Neuronal stem cell (in vitro differentiated cells): ENCODE data around the gene DTYMK.

Experiments used
- DNase-seq: peaks from one replicate; pipeline ENCODE4 v3.0.0-alpha.2; 2013; ENCODE audit warnings: low spot score
- H2AFZ ChIP-seq: one replicate; pipeline ENCODE4 v1.6.1; 2013; ENCODE audit warnings: mild to moderate bottlenecking, low read length, inconsistent platforms
- H2AK5ac ChIP-seq: 2 replicates; pipeline ENCODE4 v1.6.1; 2013; ENCODE audit warnings: low read depth, mild to moderate bottlenecking, inconsistent platforms, low read length, moderate library complexity, mixed read lengths
- H2BK120ac ChIP-seq: 2 replicates; pipeline ENCODE4 v1.6.1; 2013; ENCODE audit warnings: low read depth, mild to moderate bottlenecking, inconsistent platforms, low read length, moderate library complexity, mixed read lengths
- H2BK12ac ChIP-seq: one replicate; pipeline ENCODE4 v1.6.1; 2013; ENCODE audit warnings: low read length, inconsistent platforms
- H2BK15ac ChIP-seq: 2 replicates; pipeline ENCODE4 v1.6.1; 2013; ENCODE audit warnings: mild to moderate bottlenecking, low read length, inconsistent platforms, mixed read lengths
- H2BK5ac ChIP-seq: one replicate; pipeline ENCODE4 v1.6.1; 2013; ENCODE audit warnings: inconsistent platforms, mild to moderate bottlenecking, low read length, moderate library complexity
- H3K14ac ChIP-seq: one replicate; pipeline ENCODE4 v1.6.1; 2013; ENCODE audit warnings: low read length, inconsistent platforms
- H3K18ac ChIP-seq: 2 replicates; pipeline ENCODE4 v1.6.1; 2013; ENCODE audit warnings: low read length, inconsistent platforms
- H3K23ac ChIP-seq: 2 replicates; pipeline ENCODE4 v1.6.1; 2013; ENCODE audit warnings: low read depth, mild to moderate bottlenecking, mixed read lengths, low read length, inconsistent platforms; ENCODE audit not compliant: poor library complexity
- H3K27ac ChIP-seq: replicated peaks from 3 replicates; pipeline ENCODE4 v1.5.1; 2013; ENCODE audit warnings: low read length, inconsistent platforms
- H3K27me3 ChIP-seq, 3 experiments: 2 replicates each; pipeline ENCODE4 v1.6.1; 2013; ENCODE audit warnings: low read length in 3 of 3, mild to moderate bottlenecking in 2 of 3, inconsistent platforms in 1 of 3, low read depth in 1 of 3, mixed read lengths in 1 of 3, moderate library complexity in 1 of 3; ENCODE audit not compliant: control insufficient read depth in 3 of 3, insufficient read depth in 3 of 3
- H3K36me3 ChIP-seq, 2 donors: replicated peaks in 1 of 2; 2 replicates each; pipeline ENCODE4 v1.6.1; 2013; ENCODE audit warnings: low read length in 2 of 2; ENCODE audit not compliant: control insufficient read depth in 2 of 2, insufficient read depth in 2 of 2
- H3K4ac ChIP-seq: 2 replicates; pipeline ENCODE4 v1.6.1; 2013; ENCODE audit warnings: inconsistent platforms, mild to moderate bottlenecking, low read length, moderate library complexity
- H3K4me1 ChIP-seq, 2 donors: 1 replicate in 1 of 2; 2 replicates in 1 of 2; pipeline ENCODE4 v1.6.1; 2013; ENCODE audit warnings: low read length in 2 of 2, low read depth in 1 of 2; ENCODE audit not compliant: control insufficient read depth in 2 of 2, insufficient read depth in 1 of 2
- H3K4me2 ChIP-seq: one replicate; pipeline ENCODE4 v1.6.1; 2013; ENCODE audit warnings: mild to moderate bottlenecking, low read length, inconsistent platforms; ENCODE audit not compliant: insufficient read depth, poor library complexity, severe bottlenecking
- H3K4me3 ChIP-seq, 2 donors: 2 replicates each; pipeline ENCODE4 v1.5.1; 2013; ENCODE audit warnings: low read length in 2 of 2, mild to moderate bottlenecking in 2 of 2, inconsistent platforms in 1 of 2, moderate library complexity in 1 of 2
- H3K79me1 ChIP-seq: one replicate; pipeline ENCODE4 v1.6.1; 2013; ENCODE audit warnings: low read depth, mild to moderate bottlenecking, inconsistent platforms, low read length, moderate library complexity
- H3K9ac ChIP-seq: one replicate; pipeline ENCODE4 v1.6.1; 2013; ENCODE audit warnings: mild to moderate bottlenecking, low read depth, low read length, inconsistent platforms; ENCODE audit not compliant: poor library complexity
- H3K9me3 ChIP-seq, 2 donors: replicated peaks in 1 of 2; 2 replicates each; pipeline versions ENCODE3 to v1.6.1; 2013; ENCODE audit warnings: low read length in 2 of 2, mild to moderate bottlenecking in 2 of 2, inconsistent platforms in 1 of 2, low read depth in 1 of 2, mixed read lengths in 1 of 2, moderate library complexity in 1 of 2; ENCODE audit not compliant: control insufficient read depth in 2 of 2, insufficient read depth in 1 of 2
- H4K8ac ChIP-seq: one replicate; pipeline ENCODE4 v1.6.1; 2013; ENCODE audit warnings: low read depth, mild to moderate bottlenecking, inconsistent platforms, low read length, moderate library complexity
- H4K91ac ChIP-seq: one replicate; pipeline ENCODE4 v1.6.1; 2013; ENCODE audit warnings: low read length, low read depth, mild to moderate bottlenecking, inconsistent platforms; ENCODE audit not compliant: poor library complexity
- WGBS, 2 donors: extraction: QIAGEN DNeasy Blood & Tissue Kit; methylation state at CpG; one replicate each; pipeline ENCODE4 v1.1.7; 2013; ENCODE audit warnings: missing lambda C conversion rate in 2 of 2, mixed read lengths in 1 of 2; ENCODE audit not compliant: insufficient read length in 2 of 2, insufficient replicate concordance in 1 of 2; ENCODE audit errors: extremely low coverage in 2 of 2; 5-methylcytosine and 5-hydroxymethylcytosine counted together

The DTYMK gene

GRCh38 chr2:241637795-241638660, 48.6 kb downstream of the DTYMK start:
- Histone ChIP-seq H3K9ac (peak overlapping the region; percentile 98), H3K4me2 (peak overlapping the region; percentile 43), H3K79me1 (peaks cover 19% of the 10 kb centered on the region), H4K91ac (no peak overlapping the region), H3K4ac (no peak overlapping the region), H3K23ac (peak overlapping the region; percentile 75), H3K18ac (peak overlapping the region; percentile 85), H3K9me3 (peaks cover 3 to 14% of the 10 kb centered on the region in 2 donors), H4K8ac (no peak overlapping the region), H2BK120ac (no peak overlapping the region), H2AFZ (peak overlapping the region; percentile 100), H2BK12ac (no peak overlapping the region), H3K4me1 (peaks cover 6 to 9% of the 10 kb centered on the region in 2 donors), H3K27me3 (no peaks in the 10 kb centered on the region), H3K4me3 (peak overlapping the region; percentile 100), H2BK5ac (no peak overlapping the region), H2BK15ac (no peak overlapping the region), H2AK5ac (no peak overlapping the region), H3K14ac (peak overlapping the region; percentile 94), H3K36me3 (peaks cover 14 to 52% of the 10 kb centered on the region in 2 donors), H3K27ac (no peak overlapping the region)
- WGBS, 2 donors, result no CpG with 5 or more reads among the region's 67 CpGs
- DNase-seq, result no peak

- H3K4me1 ChIP-seq, result peaks cover 6 to 9% of the 10 kb centered on the region in 2 donors
- H2BK15ac ChIP-seq, result no peak within 1 kb of the TSS
- DNase-seq, result peak; percentile 85
- peak within 1 kb of the TSS; percentile 100 for H3K18ac ChIP-seq
- H4K91ac ChIP-seq, result no peak within 1 kb of the TSS
- peak within 1 kb of the TSS; percentile 69 for H3K4me2 ChIP-seq
- no peak within 1 kb of the TSS for H3K4ac ChIP-seq
- WGBS, 2 donors, result no CpG with 5 or more reads among the region's 123 CpGs
- no peak within 1 kb of the TSS for H2BK120ac ChIP-seq
- peak within 1 kb of the TSS; percentile 98 for H3K9ac ChIP-seq
- peak within 1 kb of the TSS; percentile 100 for H3K4me3 ChIP-seq
- peak within 1 kb of the TSS; percentile 49 for H4K8ac ChIP-seq
- H3K9me3 ChIP-seq, result peaks cover 3 to 14% of the 10 kb centered on the region in 2 donors
- H3K36me3 ChIP-seq, result peaks cover 21 to 56% of the 10 kb centered on the region in 2 donors
- H3K79me1 ChIP-seq, result peaks cover 26% of the 10 kb centered on the region
- peak within 1 kb of the TSS; percentile 100 for H2AFZ ChIP-seq
- no peak within 1 kb of the TSS for H2BK12ac ChIP-seq
- peak within 1 kb of the TSS; percentile 94 for H3K14ac ChIP-seq
- H3K27ac ChIP-seq, result peak within 1 kb of the TSS; percentile 98
- H2AK5ac ChIP-seq, result peak within 1 kb of the TSS; percentile 67
- H3K27me3 ChIP-seq, result no peaks in the 10 kb centered on the region
- H3K23ac ChIP-seq, result peak within 1 kb of the TSS; percentile 75
- peak within 1 kb of the TSS; percentile 76 for H2BK5ac ChIP-seq
These were observed 49.4 kb downstream of the DTYMK start, which contains the start of the genes ATG4B and THAP4 for GRCh38 chr2:241637018-241637794. Gene ATG4B (plus strand): TSS chr2:241637693. CDS start chr2:241637715, 22 bp downstream. Gene THAP4 (minus strand): TSS chr2:241637158. CDS start chr2:241637017, 141 bp downstream.

GRCh38 chr2:241636182-241637017, 50.2 kb downstream of the DTYMK start:
- Histone ChIP-seq H2BK120ac (no peak overlapping the region), H3K4me1 (peaks cover 6 to 9% of the 10 kb centered on the region in 2 donors), H3K27ac (peak overlapping the region; percentile 98), H2AK5ac (peak overlapping the region; percentile 67), H3K27me3 (no peaks in the 10 kb centered on the region), H3K36me3 (peaks cover 21 to 61% of the 10 kb centered on the region in 2 donors), H2BK5ac (peak overlapping the region; percentile 76), H3K23ac (peak overlapping the region; percentile 56), H3K79me1 (peaks cover 23% of the 10 kb centered on the region), H4K91ac (no peak overlapping the region), H2BK15ac (no peak overlapping the region), H3K4me3 (peak overlapping the region; percentile 100), H3K4ac (no peak overlapping the region), H3K4me2 (peak overlapping the region; percentile 69), H4K8ac (no peak overlapping the region), H2AFZ (peak overlapping the region; percentile 100), H2BK12ac (no peak overlapping the region), H3K9me3 (peaks cover 3 to 14% of the 10 kb centered on the region in 2 donors), H3K14ac (no peak overlapping the region), H3K9ac (peak overlapping the region; percentile 85), H3K18ac (peak overlapping the region; percentile 89)
- DNase-seq, result peak; percentile 40
- no CpG with 5 or more reads among the region's 97 CpGs for WGBS, 2 donors
